Left kidney (tissue), 2 donors: Measurements from ENCODE around the gene CRYGC. TPM values are rescaled to one million over a fixed set of nuclear protein-coding genes. Genes with fewer than 3 reads are reported as not detected.
"Not testable (repeated sequence)": the region's sequence is repeated elsewhere in the genome, so short reads cannot be mapped to it uniquely, and the experiment has no call there.

ENCODE experiments used
- DNase-seq: peaks from one replicate; pipeline ENCODE4 v3.0.0-alpha.2; 2013
- polyA plus RNA-seq: library from polyadenylated mRNA; unstranded; fragments of 120-200 nt; gene quantifications from one replicate; pipeline ENCODE4 v1.2.1, GENCODE V29; 2013; ENCODE audit not compliant: insufficient read length

The CRYGC gene
- polyA plus RNA-seq, 1 donor: not detected

- no peak for DNase-seq
Measured at GRCh38 chr2:208136716-208137094, 7.1 kb upstream of the CRYGC start.

- DNase-seq: no peak
Measured at GRCh38 chr2:208135794-208136715, 6.4 kb upstream of the CRYGC start.

GRCh38 chr2:208134928-208135586 is 5.4 kb upstream of the CRYGC start:
- no peak for DNase-seq

- DNase-seq: no peak
Measured at GRCh38 chr2:208130712-208131110, 1.1 kb upstream of the CRYGC start.

- no peak for DNase-seq
Measured at GRCh38 chr2:208128136-208128535, 1.5 kb downstream of the CRYGC start.

- DNase-seq: no peak
Measured at GRCh38 chr2:208127090-208127489, 2.5 kb downstream of the CRYGC start.

GRCh38 chr2:208125251-208125650 is 4.4 kb downstream of the CRYGC start:
- no peak for DNase-seq

GRCh38 chr2:208124013-208124715 is 5.5 kb downstream of the CRYGC start, which contains the start of gene CRYGD:
Gene CRYGD, minus strand, starts transcription at chr2:208124524. Its CDS starts 51 bp downstream, at chr2:208124473.
- not testable (repeated sequence) for DNase-seq

GRCh38 chr2:208122248-208122647 is 7.4 kb downstream of the CRYGC start:
- DNase-seq: no peak

GRCh38 chr2:208118918-208119317 is 10.7 kb downstream of the CRYGC start:
- DNase-seq: no peak

GRCh38 chr2:208117390-208117789 is 12.2 kb downstream of the CRYGC start:
- not testable (repeated sequence) for DNase-seq

GRCh38 chr2:208112969-208113368 is 16.7 kb downstream of the CRYGC start:
- no peak for DNase-seq

GRCh38 chr2:208112273-208112745 is 17.3 kb downstream of the CRYGC start:
- not testable (repeated sequence) for DNase-seq

GRCh38 chr2:208103616-208104015 is 26.0 kb downstream of the CRYGC start:
- no peak for DNase-seq

GRCh38 chr2:208101716-208102631 is 27.7 kb downstream of the CRYGC start:
- no peak for DNase-seq

GRCh38 chr2:208099682-208100470 is 29.8 kb downstream of the CRYGC start:
- no peak for DNase-seq

GRCh38 chr2:208098701-208099100 is 30.9 kb downstream of the CRYGC start:
- not testable (repeated sequence) for DNase-seq

- no peak for DNase-seq
Measured at GRCh38 chr2:208098267-208098666, 31.4 kb downstream of the CRYGC start.

GRCh38 chr2:208097801-208098200 is 31.8 kb downstream of the CRYGC start:
- no peak for DNase-seq

- no peak for DNase-seq
Measured at GRCh38 chr2:208097313-208097712, 32.3 kb downstream of the CRYGC start.
